NCI-H187 treated with DMSO at 0.1 percent for 48 hours (cell line): ENCODE results near the gene KREMEN2.
A peak's percentile ranks its signal among the peaks of the same experiment; 100 is the strongest.
"Not testable (repeated sequence)": the region's sequence is repeated elsewhere in the genome, so short reads cannot be mapped to it uniquely, and the experiment has no call there.

ENCODE experiments used
- DNase-seq: peaks from one replicate; lab custom pipeline; 2025; lab: John Stamatoyannopoulos, UW

Gene KREMEN2, protein sequence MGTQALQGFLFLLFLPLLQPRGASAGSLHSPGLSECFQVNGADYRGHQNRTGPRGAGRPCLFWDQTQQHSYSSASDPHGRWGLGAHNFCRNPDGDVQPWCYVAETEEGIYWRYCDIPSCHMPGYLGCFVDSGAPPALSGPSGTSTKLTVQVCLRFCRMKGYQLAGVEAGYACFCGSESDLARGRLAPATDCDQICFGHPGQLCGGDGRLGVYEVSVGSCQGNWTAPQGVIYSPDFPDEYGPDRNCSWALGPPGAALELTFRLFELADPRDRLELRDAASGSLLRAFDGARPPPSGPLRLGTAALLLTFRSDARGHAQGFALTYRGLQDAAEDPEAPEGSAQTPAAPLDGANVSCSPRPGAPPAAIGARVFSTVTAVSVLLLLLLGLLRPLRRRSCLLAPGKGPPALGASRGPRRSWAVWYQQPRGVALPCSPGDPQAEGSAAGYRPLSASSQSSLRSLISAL

DNA sequence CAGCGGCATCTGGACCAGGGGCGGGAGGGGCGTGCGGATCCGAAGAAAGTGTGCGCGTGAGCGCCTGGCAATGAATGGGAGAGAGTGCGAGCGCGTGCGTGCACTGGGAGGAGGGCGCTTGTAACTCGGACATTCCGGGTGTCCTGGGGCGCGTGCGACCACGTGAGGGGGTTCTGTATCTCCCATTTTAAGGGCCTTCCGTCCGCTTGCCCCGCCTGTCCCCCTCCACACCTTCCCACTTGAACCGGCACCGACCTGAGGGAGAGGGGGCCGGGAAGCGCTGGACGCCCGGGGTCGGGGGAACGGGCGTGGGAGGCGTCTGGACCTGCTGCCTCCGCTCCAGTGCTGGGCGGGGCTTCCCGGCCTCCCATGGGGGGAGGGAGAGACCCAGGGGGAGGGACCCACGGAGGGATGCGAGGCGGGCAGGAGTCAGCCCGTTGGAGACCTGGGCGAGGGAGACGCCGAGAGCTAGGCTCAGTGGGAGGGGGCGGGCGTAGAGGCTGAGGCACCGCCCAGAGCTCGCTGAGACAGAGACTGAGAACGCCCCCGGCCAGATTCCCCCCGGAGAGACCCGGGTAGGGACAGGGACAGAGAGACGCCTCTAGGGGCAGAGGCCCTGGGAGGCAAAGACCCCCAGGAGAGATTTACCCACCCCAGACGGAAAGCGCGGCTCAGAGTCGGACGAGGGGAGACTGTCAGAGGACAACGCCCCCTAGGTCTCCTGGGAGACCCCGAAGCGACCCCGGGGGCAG is at the start of gene KREMEN2:
TSS of gene KREMEN2 (plus strand) at position 553 of the 752 bp plus-strand sequence. CDS start 246 bp downstream, outside the sequence.
- DNase-seq = no peak

DNA sequence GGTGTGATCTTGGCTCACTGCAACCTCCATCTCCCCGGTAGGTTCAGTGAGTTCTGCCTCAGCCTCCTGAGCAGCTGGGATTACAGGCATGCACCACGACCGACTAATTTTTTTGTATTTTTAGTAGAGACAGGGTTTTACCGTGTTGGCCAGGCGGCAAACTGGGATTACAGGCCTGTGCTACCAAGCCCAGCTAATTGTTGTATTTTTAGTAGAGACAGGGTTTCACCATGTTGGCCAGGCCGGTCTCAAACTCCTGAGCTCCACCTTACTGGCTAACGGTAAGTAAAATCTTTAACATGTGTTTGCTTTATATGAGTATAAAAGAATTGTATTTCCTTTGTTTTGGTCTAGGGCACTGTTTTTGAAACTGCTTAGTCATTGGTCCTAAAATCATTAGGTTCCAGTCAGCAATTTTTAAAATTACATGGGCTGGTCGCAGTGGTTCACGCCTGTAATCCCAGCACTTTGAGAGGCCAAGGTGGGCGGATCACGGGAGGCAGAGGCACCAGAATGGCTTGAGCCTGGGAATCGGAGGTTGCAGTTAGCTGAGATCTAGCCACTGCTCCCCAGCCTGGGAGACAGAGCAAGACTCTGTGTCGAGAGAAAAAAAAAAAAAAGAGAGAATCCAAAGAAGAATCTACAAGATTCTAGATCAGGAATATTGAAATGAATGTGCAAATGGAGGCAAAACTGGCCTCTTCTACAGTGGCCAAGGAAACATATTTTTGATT is 48.7 kb upstream of the KREMEN2 start:
- DNase-seq = no peak

DNA sequence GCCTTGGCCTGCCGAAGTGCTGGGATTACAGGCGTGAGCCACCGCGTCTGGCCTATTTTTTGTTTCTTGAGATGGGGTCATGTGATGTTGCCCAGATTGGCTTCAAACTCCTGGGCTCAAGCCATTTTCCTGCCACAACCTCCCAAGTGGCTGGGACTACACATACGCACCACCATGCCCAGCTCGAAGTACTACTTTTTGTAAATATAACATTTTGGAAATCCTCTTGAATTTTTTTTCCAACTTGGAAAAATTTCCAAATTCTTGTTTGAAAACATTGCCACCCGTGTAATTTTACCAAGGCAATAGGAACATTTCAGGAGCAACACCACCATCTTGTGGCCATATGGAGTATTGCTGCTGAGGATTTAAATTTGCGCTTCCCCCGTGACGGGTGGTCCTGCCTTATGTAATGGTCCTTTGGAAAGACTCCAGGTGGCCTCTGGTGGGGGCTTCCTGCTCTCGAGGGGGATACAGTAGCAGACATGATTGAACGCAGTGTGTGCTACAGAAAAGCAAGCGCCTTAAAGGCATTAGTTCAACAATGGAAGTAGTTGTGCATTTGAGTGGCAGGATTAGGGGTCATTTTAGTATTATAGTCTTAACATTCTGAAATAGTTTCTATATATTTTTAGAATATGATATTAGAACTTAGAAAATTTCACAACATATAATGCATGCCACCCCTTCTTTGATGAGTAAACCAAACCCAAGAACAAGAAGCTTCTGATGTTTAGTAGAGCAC is 44.4 kb upstream of the KREMEN2 start:
- no peak for DNase-seq

DNA sequence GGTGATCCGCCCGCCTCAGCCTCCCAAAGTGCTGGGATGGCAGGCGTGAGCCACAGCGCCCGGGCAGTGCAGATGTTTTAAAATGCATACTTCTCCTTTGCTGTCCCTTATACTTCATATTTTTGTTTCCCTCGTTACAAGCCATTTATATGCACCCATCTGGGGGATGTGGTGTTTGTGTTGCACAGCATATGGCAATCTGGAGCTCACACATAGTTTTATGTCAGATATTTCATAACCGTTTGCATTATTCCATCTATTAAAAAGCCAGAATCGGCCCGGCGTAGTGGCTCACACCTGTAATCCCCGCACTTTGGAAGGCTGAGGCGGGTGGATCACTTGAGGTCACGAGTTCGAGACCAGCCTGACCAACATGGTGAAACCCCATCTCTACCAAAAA is 40.6 kb upstream of the KREMEN2 start:
- DNase-seq = no peak

DNA sequence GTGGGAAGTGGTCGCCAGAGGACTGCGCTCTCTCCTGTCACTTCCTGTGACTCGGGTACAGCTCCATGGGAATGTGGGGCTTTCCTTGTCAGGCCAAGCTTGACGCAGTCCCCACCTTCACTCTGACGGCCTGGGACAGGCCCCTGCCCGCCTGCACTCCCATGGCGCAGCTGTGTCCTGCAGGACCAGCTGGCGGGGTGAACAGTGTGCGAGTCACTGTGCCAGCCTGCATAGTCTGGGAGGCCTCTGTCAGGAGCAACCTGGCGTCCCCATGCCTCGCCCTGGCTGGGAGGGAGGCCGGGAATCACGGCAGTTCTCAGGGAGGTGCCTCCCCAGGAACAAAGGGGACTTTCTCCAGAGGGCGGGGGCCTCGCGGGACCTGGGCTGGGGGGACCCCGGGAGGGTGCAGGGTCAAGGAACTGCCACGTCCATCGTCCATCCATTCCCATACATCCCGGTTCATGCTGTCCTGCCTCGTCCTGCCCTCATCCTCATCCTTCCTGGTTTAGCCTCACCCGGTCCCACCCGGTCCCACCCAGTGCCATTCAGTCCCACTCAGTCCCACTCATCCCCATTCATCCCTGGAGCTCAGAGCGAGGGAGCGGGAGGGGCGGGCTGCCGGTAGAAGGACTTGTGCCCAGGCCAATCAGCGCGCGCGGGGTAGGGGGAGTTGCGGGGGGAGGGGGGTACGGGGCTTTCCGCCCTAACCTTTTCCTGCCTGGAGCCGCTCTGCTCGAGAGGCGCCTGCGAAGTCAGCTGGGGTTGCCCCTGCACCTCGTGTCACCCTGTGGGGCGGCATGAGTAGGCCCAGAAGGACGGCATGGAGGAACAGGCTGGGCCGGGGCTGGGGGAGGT is 38.9 kb upstream of the KREMEN2 start:
- DNase-seq = no peak

DNA sequence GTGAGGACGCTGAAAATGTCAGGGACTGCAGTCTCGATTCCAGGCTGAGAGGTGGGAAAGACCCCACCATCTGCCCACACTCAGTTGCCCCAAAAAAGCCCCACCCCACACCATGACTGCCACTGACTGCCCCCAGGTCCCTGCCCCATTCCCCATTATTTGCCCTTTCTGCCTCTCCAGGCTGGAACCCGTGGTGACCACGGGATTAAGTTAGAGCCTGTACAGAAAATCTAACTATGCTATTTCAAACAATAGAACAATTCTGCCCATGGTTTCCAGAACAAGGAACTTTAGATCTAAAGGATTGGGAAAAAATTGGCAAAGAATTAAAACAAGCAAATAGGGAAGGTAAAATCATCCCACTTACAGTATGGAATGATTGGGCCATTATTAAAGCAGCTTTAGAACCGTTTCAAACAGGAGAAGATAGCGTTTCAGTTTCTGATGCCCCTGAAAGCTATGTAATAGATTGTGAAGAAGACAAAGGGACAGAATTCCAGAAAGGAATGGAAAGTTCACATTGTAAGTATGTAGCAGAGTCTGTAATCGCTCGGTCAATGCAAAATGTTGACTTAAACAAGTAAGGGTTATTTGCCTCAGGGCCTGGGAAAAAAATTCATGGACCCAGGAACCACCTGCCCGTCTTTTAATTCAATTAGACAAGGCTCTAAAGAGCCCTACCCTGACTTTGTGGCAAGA is 38.0 kb upstream of the KREMEN2 start:
- DNase-seq = no peak

DNA sequence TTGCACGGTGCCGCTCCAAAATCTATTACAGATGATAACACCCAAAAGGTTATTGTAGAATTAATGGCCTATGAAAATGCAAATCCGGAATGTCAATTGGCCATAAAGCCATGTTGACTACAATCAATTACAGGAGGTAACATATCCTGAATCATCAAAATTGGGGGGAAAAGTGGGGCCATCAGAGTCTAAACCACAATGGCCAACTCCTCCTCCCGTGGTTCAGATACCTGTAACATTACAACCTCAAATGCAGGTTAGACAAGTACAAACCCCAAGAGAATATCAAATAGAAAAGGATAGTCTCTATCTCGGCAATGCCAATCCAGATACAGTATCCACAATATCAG is 37.5 kb upstream of the KREMEN2 start:
- DNase-seq = no peak

DNA sequence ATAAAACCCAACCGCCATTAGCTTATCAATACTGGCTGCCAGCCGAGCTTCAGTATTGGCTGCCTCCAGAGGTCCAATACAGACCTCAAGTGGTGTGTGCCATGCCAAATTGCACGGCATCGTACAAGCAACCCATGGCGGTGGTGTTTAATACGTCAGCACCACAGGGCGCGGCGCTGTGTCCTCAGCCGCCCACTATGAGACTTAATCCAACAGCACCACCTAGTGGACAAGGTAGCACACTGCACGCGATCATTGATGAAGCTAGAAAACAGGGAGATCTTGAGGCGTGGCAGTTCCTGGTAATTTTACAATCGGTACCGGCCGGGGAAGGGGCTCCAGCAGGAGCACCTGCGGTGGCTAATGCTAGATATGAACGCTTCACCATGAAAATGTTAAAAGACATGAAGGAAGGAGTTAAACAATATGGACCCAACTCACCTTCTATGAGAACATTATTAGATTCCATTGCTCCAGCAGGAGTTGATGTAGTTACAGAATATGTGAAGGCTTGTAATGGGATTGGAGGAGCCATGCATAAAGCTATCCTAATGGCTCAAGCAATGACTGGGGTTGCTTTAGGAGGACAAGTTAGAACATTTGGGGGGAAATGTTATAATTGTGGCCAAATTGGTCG is 36.9 kb upstream of the KREMEN2 start:
- peak; percentile 87 for DNase-seq

DNA sequence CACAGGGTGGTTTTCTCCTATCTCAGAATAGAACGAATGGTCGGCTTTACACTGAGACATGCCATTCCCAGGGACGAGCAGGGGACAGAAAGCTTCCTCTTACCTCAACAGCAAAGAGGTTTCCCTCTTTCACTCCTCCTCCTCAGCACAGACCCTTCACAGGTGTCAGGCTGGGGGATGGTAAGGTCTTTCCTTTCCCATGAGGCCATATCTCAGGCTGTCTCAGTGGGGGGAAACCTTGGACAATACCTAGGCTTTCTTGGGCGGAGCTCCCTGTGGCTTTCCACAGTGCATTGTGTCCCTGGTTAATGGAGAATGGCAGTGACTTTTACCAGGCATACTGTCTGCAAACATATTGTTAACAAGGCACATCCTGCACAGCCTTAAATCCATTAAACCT is 35.9 kb upstream of the KREMEN2 start:
- not testable (repeated sequence) for DNase-seq

DNA sequence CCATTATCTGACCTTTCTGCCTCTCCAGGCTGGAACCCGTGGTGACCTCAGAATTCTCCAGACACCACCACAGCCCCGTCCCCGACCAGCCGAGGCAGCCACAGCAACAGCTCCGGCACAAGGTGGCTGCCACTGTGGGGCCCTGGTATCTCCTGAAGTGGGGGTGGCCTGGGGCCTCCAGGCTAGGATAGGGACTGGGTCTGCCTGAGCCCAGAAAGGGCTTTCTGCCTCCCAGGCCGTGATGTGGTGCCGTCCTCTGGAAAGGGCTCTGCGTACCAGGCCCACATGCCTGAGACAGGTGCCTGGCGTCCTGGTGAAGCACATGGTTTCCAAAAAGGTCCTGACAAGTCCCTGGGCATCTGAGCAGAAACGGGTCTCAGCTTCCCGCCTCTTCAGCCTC is 35.3 kb upstream of the KREMEN2 start:
- no peak for DNase-seq

DNA sequence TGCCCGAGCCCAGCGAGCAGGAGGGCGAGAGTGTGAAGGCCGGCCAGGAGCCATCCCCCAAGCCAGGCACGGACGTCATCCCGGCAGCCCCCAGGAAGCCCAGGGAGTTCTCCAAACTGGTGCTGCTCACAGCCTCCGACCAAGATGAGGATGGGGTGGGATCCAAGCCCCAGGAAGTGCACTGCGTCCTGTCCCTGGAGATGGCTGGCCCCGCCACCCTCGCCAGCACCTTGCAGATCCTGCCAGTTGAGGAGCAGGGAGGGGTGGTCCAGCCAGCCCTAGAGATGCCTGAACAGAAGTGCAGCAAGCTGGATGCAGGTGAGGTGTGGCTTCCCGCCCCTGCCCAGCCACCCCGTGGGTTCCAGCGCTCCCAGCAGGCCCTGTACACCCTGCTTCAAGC is 34.4 kb upstream of the KREMEN2 start:
- no peak for DNase-seq

DNA sequence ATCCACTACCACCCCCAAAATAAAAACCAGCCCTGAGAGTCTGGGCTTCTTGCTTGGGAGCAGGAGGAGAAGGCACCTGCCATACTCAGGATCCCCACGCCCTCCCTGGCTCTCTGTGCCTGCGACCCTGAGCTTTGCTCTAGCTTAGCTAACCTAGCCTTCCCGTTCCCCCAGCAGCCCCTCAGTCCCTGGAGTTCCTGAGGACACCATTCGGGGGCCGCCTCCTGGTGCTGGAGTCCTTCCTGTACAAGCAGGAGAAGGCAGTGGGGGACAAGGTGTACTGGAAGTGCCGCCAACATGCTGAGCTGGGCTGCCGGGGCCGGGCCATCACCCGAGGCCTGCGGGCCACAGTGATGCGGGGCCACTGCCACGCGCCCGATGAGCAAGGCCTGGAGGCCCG is 33.8 kb upstream of the KREMEN2 start:
- DNase-seq = no peak

DNA sequence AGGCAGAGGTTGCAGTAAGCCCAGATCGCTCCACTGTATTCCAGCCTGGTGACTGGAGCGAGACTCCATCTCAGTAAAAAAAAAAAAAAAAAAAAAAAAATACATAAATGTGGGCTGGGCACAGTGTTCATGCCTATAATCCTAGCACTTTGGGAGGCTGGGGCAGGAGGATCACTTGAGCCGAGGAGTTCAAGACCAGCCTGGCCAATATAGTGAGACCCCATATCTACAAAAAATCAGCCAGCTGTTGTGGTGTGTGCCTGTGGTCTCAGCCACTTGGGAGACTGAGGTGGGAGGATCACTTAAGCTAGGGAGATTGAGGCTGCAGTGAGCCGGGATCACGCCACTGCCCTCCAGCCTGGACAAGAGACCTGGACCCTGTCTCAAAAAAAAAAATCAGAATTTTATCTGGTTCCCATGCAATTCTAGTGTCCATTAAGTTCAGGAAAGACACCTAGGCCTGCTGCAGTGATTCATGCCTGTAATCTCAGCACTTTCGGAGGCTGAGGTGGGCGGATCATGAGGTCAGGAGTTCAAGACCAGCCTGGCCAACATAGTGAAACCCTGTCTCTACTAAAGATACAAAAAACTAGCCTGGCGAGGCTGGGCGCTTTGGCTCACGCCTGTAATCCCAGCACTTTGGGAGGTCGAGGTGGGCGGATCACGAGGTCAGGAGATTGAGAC is 32.7 kb upstream of the KREMEN2 start:
- not testable (repeated sequence) for DNase-seq

DNA sequence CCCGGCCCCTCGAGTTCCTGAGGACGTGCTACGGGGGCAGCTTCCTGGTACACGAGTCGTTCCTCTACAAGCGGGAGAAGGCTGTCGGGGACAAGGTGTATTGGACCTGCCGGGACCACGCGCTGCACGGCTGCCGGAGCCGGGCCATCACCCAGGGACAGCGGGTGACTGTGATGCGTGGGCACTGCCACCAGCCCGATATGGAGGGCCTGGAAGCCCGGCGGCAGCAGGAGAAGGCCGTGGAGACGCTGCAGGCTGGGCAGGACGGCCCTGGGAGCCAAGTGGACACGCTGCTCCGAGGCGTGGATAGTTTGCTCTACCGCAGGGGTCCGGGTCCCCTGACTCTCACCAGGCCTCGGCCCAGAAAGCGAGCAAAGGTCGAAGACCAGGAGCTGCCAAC is 30.9 kb upstream of the KREMEN2 start:
- DNase-seq = no peak

DNA sequence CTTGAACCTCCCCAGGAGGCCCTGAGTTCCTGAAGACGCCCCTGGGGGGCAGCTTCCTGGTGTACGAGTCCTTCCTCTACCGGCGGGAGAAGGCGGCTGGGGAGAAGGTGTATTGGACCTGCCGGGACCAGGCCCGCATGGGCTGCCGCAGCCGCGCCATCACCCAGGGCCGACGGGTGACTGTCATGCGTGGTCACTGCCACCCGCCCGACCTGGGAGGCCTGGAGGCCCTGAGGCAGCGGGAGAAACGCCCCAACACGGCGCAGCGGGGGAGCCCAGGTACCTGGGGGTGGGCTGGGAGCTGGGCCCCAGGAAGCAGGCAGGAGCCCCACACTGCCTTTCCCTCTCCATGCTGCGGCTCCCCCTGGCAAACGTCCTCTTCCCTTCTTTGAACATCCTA is 30.4 kb upstream of the KREMEN2 start:
- no peak for DNase-seq

DNA sequence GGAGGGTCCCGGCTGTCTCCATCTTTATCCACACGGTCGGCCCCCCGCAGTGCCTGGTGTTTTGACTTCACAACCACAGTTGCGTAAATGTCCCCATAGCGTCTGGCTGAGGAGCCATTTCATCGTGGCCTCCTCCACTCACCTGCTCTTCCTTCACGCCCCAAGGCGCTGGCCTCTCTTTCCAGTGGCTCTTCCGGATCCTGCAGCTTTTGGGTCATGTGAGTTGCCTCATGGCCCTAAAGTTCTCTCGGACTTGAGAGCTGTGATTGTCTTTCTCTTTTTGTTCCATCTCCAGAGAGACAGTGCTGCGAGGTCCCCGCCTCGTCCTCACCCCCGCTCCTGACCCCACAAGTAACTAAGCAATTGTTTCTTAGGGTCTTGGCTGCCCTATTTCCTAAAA is 29.6 kb upstream of the KREMEN2 start:
- DNase-seq = no peak

DNA sequence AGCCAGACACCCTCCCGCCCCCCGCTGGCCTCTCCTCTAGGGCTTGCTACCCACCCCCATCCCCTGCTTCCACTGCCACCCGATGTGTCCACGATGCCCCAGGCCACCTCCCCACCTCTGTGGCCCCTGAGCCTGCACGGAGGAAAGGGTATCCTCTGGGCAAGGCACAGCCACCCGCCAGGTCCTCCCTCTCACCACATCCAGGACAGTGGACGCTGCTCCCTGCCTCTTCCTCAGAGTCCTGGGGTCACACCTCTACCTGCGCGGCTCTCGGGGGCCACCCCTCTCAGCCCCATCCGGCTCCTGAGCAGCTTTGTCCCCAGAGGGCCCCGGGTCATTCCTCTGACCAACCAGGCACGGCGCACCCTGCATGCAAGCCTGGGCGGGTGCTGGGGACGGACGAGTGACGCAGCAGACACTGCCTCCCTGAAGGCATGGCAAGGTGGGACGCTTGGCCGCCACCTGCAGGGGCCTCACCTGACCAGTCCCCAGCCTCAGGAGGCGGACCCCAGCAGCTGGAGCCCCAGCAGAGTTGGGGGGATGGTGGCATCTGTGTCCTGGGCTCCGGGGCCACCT is 27.6 kb upstream of the KREMEN2 start:
- no peak for DNase-seq

DNA sequence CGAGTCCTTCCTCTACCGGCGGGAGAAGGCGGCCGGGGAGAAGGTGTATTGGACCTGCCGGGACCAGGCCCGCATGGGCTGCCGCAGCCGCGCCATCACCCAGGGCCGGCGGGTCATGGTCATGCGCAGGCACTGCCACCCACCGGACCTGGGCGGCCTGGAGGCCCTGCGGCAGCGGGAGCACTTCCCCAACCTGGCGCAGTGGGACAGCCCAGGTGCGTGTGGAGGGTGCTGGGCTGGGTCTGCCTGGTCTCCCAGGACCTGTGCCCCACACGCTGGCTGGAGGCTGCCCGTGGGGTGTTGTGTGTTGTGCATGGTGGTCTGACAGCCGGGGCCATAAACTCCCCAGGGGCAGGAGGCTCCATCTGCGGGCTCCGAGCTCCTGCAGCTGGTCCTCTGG is 26.9 kb upstream of the KREMEN2 start:
- no peak for DNase-seq

DNA sequence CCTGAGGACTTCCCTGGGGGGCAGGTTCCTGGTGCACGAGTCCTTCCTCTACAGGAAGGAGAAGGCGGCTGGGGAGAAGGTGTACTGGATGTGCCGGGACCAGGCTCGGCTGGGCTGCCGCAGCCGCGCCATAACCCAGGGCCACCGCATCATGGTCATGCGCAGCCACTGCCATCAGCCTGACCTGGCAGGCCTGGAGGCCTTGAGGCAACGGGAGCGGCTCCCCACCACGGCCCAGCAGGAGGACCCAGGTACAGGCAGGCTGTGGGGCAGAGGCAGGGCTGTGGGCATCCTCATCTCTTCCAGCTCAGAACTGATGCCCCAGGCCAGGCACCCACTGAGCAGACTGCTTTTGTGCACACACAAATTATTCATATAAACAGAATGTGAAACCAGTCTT is 25.9 kb upstream of the KREMEN2 start:
- no peak for DNase-seq
